Naive thymus-derived CD4-positive, alpha-beta T cell (primary cell): Measurements from ENCODE around the gene ESM1. TPM values are rescaled to one million over a fixed set of nuclear protein-coding genes. Genes with fewer than 3 reads are reported as not detected.
"Not testable (repeated sequence)": the region's sequence is repeated elsewhere in the genome, so short reads cannot be mapped to it uniquely, and the experiment has no call there.

ENCODE experiments used
- ATAC-seq: fragments of 150-1000 bp; cut with Tn5 transposase; 2 replicates; pipeline ENCODE4 v1.10.0; 2021; ENCODE audit warnings: mild to moderate bottlenecking, moderate library complexity
- CTCF ChIA-PET: fragments of 350-600 bp; sonication (Branson Sonifier 250); formaldehyde crosslinking; loops from one replicate; lab custom pipeline; 2021; ENCODE audit warnings: antibody characterized with exemption; lab: Charles Lee
- POLR2A ChIA-PET: fragments of 350-600 bp; sonication (Branson Sonifier 250); formaldehyde crosslinking; loops from one replicate; lab custom pipeline; 2021; ENCODE audit warnings: antibody characterized with exemption, inconsistent platforms; lab: Charles Lee
- DNase-seq, 9 donors: peaks; one replicate each; pipeline versions ENCODE4 v3.0.0 to v3.0.0-alpha.2; 2020 to 2022; ENCODE audit warnings: mixed read lengths in 1 of 9
- H3K27ac ChIP-seq: one replicate; pipeline ENCODE4 v1.7.0; 2013; ENCODE audit warnings: mild to moderate bottlenecking, low read depth, low read length, moderate library complexity
- H3K27me3 ChIP-seq, 2 donors: one replicate each; pipeline ENCODE4 v1.7.0; 2013; ENCODE audit warnings: low read length in 2 of 2, mild to moderate bottlenecking in 2 of 2, moderate library complexity in 2 of 2; ENCODE audit not compliant: control insufficient read depth in 2 of 2, insufficient read depth in 2 of 2
- H3K36me3 ChIP-seq, 3 experiments: 1 replicate in 2 of 3; 2 replicates in 1 of 3; pipeline ENCODE4 v1.7.0; 2013; ENCODE audit warnings: low read length in 3 of 3, mild to moderate bottlenecking in 3 of 3, moderate library complexity in 1 of 3; ENCODE audit not compliant: insufficient read depth in 3 of 3, control insufficient read depth in 2 of 3
- H3K4me1 ChIP-seq, 2 donors: one replicate each; pipeline ENCODE4 v1.7.0; 2013; ENCODE audit warnings: low read length in 2 of 2, mild to moderate bottlenecking in 2 of 2, moderate library complexity in 1 of 2; ENCODE audit not compliant: control insufficient read depth in 2 of 2, insufficient read depth in 2 of 2
- H3K4me3 ChIP-seq: 2 replicates; pipeline ENCODE4 v1.7.0; 2013; ENCODE audit warnings: mild to moderate bottlenecking, low read length
- H3K9me3 ChIP-seq, 3 experiments: 1 replicate in 2 of 3; 2 replicates in 1 of 3; pipeline ENCODE4 v1.7.0; 2013; ENCODE audit warnings: low read length in 3 of 3; ENCODE audit not compliant: control insufficient read depth in 2 of 3
- H3K27ac Mint-ChIP-seq, 9 donors: one replicate each; pipeline ENCODE4 v1.8.0; 2020 to 2022; ENCODE audit warnings: mixed read lengths in 9 of 9, mild to moderate bottlenecking in 8 of 9, moderate library complexity in 5 of 9, inconsistent platforms in 2 of 9
- H3K27me3 Mint-ChIP-seq, 5 donors: one replicate each; pipeline ENCODE4 v1.8.0; 2021 to 2022; ENCODE audit warnings: mixed read lengths in 5 of 5, mild to moderate bottlenecking in 1 of 5
- H3K36me3 Mint-ChIP-seq, 5 donors: one replicate each; pipeline ENCODE4 v1.8.0; 2020 to 2022; ENCODE audit warnings: mixed read lengths in 5 of 5, mild to moderate bottlenecking in 3 of 5, inconsistent platforms in 1 of 5
- H3K4me1 Mint-ChIP-seq, 7 donors: one replicate each; pipeline ENCODE4 v1.8.0; 2020 to 2022; ENCODE audit warnings: mixed read lengths in 7 of 7, mild to moderate bottlenecking in 3 of 7, inconsistent platforms in 1 of 7
- H3K4me3 Mint-ChIP-seq, 10 donors: one replicate each; pipeline ENCODE4 v1.8.0; 2020 to 2022; ENCODE audit warnings: mild to moderate bottlenecking in 10 of 10, mixed read lengths in 10 of 10, moderate library complexity in 6 of 10, inconsistent platforms in 2 of 10
- H3K9me3 Mint-ChIP-seq, 11 donors: one replicate each; pipeline ENCODE4 v1.8.0; 2020 to 2022; ENCODE audit warnings: mixed read lengths in 11 of 11, mild to moderate bottlenecking in 4 of 11, inconsistent platforms in 1 of 11, moderate library complexity in 1 of 11
- intact Hi-C, 2 donors: fragments of 100-400 bp; cut with micrococcal nuclease; formaldehyde crosslinking; loops; one replicate each; pipeline ENCODE4 v1.15.1; 2023
- polyA plus RNA-seq, 2 donors: library from polyadenylated mRNA; unstranded; fragments of 300-500 nt; fragmentation: Illumina TruSeq; gene quantifications; one replicate each; pipeline ENCODE4 v1.2.3, GENCODE V29; 2021
- total RNA-seq, 6 experiments: library from RNA in 5 of 6; stranded (reverse) in 5 of 6; gene quantifications; 1 replicate in 5 of 6; 2 replicates in 1 of 6; pipeline ENCODE4 v1.2.3 and lab custom pipeline; 2021 to 2026

ESM1 gene
- total and polyA plus RNA-seq, 7 experiments from 2014 or later: 0.39 to 1.2 TPM; not detected in 5

GRCh38 chr5:55027595-55027994, 42.2 kb upstream of the ESM1 start:
- Mint-ChIP-seq H3K27ac (peak overlapping the region in 8 of 9 donors; percentile 25 to 92 (median 76)), H3K36me3 (peaks cover 0 to 67% (median 0%) of the 10 kb centered on the region in 5 donors), H3K9me3 (peaks cover 0 to 36% (median 0%) of the 10 kb centered on the region in 11 donors), H3K4me1 (peaks cover 37 to 89% (median 82%) of the 10 kb centered on the region in 7 donors), H3K27me3 (no peaks in the 10 kb centered on the region), H3K4me3 (peak overlapping the region; percentile 60 to 84 (median 68))
- H3K27ac ChIP-seq: no peak overlapping the region
- H3K27me3 ChIP-seq: no peaks in the 10 kb centered on the region
- peaks cover 38 to 47% of the 10 kb centered on the region in 2 donors for H3K4me1 ChIP-seq
- H3K4me3 ChIP-seq: peak overlapping the region; percentile 44
- POLR2A ChIA-PET: interaction anchor here (0.6 to 2.7 kb wide), 4 partner anchors 10 to 69 kb away, joined by 3 to 17 read pairs (median 4); no protein-coding TSS in a partner anchor
- H3K9me3 ChIP-seq: no peaks in the 10 kb centered on the region
- CTCF ChIA-PET: interaction anchor here (1.7 kb wide), 1 partner anchor 83 kb away, joined by 5 read pairs; no protein-coding TSS in a partner anchor
- ATAC-seq: peak; percentile 82
- peak in 7 of 9 donors; percentile 10 to 51 (median 36) for DNase-seq
- peaks cover 0 to 10% (median 0%) of the 10 kb centered on the region in 3 experiments for H3K36me3 ChIP-seq
- intact Hi-C loops: loop anchor here (1.0 to 5.0 kb wide), 6 partner anchors 10 to 74 kb away; no protein-coding TSS in a partner anchor

DNA sequence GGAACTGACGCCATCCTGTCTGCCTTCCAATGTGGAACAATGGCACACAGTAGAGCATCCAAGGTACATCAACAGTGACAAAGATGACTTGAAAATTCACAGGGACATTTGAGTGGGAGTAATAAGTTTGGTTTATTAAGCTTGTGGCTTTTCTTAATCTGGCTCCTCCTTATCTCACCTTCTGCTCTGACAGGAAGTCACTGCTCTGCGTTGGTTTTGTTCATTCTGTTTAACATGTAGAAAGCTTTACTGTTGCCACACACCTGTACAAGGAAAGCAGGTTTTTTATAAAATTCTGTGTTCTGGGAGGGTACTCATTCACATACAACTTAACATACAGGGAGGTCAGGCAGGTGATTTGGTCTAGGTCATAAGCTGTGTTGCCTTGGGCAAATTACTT, 37.1 kb upstream of the ESM1 start:
- H3K27me3 ChIP-seq: no peaks in the 10 kb centered on the region
- intact Hi-C loops: loop anchor here in 1 of 2 donors (2.0 kb wide), 1 partner anchor 40 kb away; no protein-coding TSS in a partner anchor
- Mint-ChIP-seq H3K36me3 (peaks cover 0 to 54% (median 0%) of the 10 kb centered on the region in 5 donors), H3K9me3 (peaks cover 0 to 21% (median 0%) of the 10 kb centered on the region in 11 donors), H3K4me1 (peaks cover 28 to 62% (median 60%) of the 10 kb centered on the region in 7 donors), H3K4me3 (peak overlapping the region in 9 of 10 donors; percentile 4 to 66 (median 41)), H3K27ac (peak overlapping the region in 7 of 9 donors; percentile 9 to 61 (median 31)), H3K27me3 (no peaks in the 10 kb centered on the region)
- ChIA-PET CTCF (interaction anchor here (1.6 to 1.8 kb wide), 2 partner anchors 39 to 78 kb away, joined by 3 to 4 read pairs; no protein-coding TSS in a partner anchor), POLR2A (interaction anchor here (1.4 to 3.0 kb wide), 5 partner anchors 8 to 74 kb away, joined by 4 to 12 read pairs (median 5); no protein-coding TSS in a partner anchor)
- DNase-seq: peak in 5 of 9 donors; percentile 22 to 33 (median 33)
- no peaks in the 10 kb centered on the region for H3K9me3 ChIP-seq
- H3K27ac ChIP-seq: no peak overlapping the region
- no peaks in the 10 kb centered on the region for H3K36me3 ChIP-seq
- H3K4me3 ChIP-seq: peak overlapping the region; percentile 21
- H3K4me1 ChIP-seq: peaks cover 33 to 38% of the 10 kb centered on the region in 2 donors
- peak; percentile 49 for ATAC-seq

- no peak for ATAC-seq
- intact Hi-C loops: loop anchor here in 1 of 2 donors (2.0 kb wide), 1 partner anchor 39 kb away; no protein-coding TSS in a partner anchor
Observed at GRCh38 chr5:55021821-55022220, 36.4 kb upstream of the ESM1 start.

DNA sequence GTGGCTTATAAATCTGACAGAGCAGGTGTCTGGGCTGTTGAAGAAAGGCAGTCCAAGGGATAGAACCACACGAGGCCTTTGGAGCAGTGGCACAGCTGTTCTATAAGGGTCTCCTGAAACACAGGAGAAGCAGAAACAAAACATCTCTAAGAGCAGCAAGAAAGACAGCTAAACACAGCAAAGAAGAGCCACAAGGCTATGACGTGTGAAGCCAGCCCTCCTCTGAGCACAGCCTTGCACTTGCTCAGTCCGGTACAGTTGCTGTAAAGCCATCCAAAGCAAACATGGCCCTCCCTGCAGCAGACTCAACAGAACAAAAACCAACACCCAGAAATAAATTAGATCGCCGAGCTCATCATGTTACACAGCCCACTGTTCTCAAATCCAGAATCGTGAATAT, 36.0 kb upstream of the ESM1 start:
- H3K4me3 ChIP-seq: no peak overlapping the region
- peaks cover 23 to 31% of the 10 kb centered on the region in 2 donors for H3K4me1 ChIP-seq
- no peaks in the 10 kb centered on the region for H3K36me3 ChIP-seq
- intact Hi-C loops: no loop called here
- ChIA-PET POLR2A (interaction anchor here (1.1 to 3.0 kb wide), 8 partner anchors 9 to 81 kb away, joined by 3 to 12 read pairs (median 5); partner anchors contain the start of gene GZMA), CTCF (interaction anchor here (1.6 to 1.8 kb wide), 2 partner anchors 40 to 77 kb away, joined by 3 to 4 read pairs; no protein-coding TSS in a partner anchor)
- Mint-ChIP-seq H3K36me3 (peaks cover 0 to 51% (median 0%) of the 10 kb centered on the region in 5 donors), H3K4me3 (peak overlapping the region in 2 of 10 donors; percentile 19 to 30), H3K27me3 (no peaks in the 10 kb centered on the region), H3K27ac (peak overlapping the region in 1 of 9 donors; percentile 31), H3K9me3 (peaks cover 0 to 18% (median 1%) of the 10 kb centered on the region in 11 donors), H3K4me1 (peaks cover 18 to 51% (median 49%) of the 10 kb centered on the region in 7 donors)
- no peak overlapping the region for H3K27ac ChIP-seq
- no peaks in the 10 kb centered on the region for H3K9me3 ChIP-seq
- no peaks in the 10 kb centered on the region for H3K27me3 ChIP-seq
- no peak for DNase-seq
- no peak for ATAC-seq

More at GRCh38 chr5:55021821-55022220, 36.4 kb upstream of the ESM1 start:
- H3K4me3 Mint-ChIP-seq: peak overlapping the region in 2 of 10 donors; percentile 19 to 47
- Histone ChIP-seq H3K27ac (no peak overlapping the region), H3K4me3 (peak overlapping the region; percentile 21), H3K36me3 (no peaks in the 10 kb centered on the region), H3K9me3 (no peaks in the 10 kb centered on the region), H3K4me1 (peaks cover 26 to 32% of the 10 kb centered on the region in 2 donors), H3K27me3 (no peaks in the 10 kb centered on the region)
- peaks cover 0 to 52% (median 0%) of the 10 kb centered on the region in 5 donors for H3K36me3 Mint-ChIP-seq
- H3K4me1 Mint-ChIP-seq: peaks cover 21 to 55% (median 54%) of the 10 kb centered on the region in 7 donors
- H3K9me3 Mint-ChIP-seq: peaks cover 0 to 19% (median 0%) of the 10 kb centered on the region in 11 donors
- DNase-seq: no peak
- ChIA-PET POLR2A (interaction anchor here (1.1 to 3.0 kb wide), 7 partner anchors 9 to 80 kb away, joined by 3 to 12 read pairs (median 5); partner anchors contain the start of gene GZMA), CTCF (interaction anchor here (1.6 to 1.8 kb wide), 2 partner anchors 40 to 77 kb away, joined by 3 to 4 read pairs; no protein-coding TSS in a partner anchor)
- H3K27me3 Mint-ChIP-seq: no peaks in the 10 kb centered on the region
- peak overlapping the region in 3 of 9 donors; percentile 9 to 31 (median 22) for H3K27ac Mint-ChIP-seq

DNA sequence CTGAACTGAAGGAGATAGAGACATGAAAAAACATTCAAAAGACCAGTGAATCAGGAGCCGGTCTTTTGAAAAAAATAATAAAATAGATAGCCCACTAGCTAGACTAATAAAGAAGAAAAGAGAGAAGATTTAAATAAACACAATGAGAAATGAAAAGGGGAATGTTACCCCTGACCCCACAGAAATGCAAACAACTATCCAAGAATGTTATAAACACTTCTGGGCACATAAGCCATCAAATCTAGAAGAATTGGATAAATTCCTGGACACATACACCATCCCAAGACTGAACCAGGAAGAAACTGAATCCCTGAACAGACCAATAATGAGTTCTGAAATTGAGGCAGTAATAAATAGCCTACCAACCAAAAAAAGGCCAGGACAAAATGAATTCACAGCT, 24.8 kb upstream of the ESM1 start:
- CTCF ChIA-PET: not testable (repeated sequence)

GRCh38 chr5:55004729-55005128, 19.3 kb upstream of the ESM1 start:
- H3K4me3 Mint-ChIP-seq: no peak overlapping the region
- POLR2A ChIA-PET: no interaction called here
- CTCF ChIA-PET: no interaction called here
- Histone ChIP-seq H3K27ac (no peak overlapping the region), H3K4me1 (peaks cover 0 to 8% of the 10 kb centered on the region in 2 donors), H3K4me3 (no peak overlapping the region), H3K36me3 (no peaks in the 10 kb centered on the region), H3K9me3 (no peaks in the 10 kb centered on the region), H3K27me3 (no peaks in the 10 kb centered on the region)
- no peak overlapping the region for H3K27ac Mint-ChIP-seq
- peaks cover 0 to 42% (median 0%) of the 10 kb centered on the region in 11 donors for H3K9me3 Mint-ChIP-seq
- H3K4me1 Mint-ChIP-seq: peaks cover 21 to 52% (median 36%) of the 10 kb centered on the region in 7 donors
- H3K27me3 Mint-ChIP-seq: peaks cover 0 to 17% (median 0%) of the 10 kb centered on the region in 5 donors
- ATAC-seq: no peak
- intact Hi-C loops: loop anchor here in 1 of 2 donors (2.0 kb wide), 1 partner anchor 22 kb away; no protein-coding TSS in a partner anchor
- peaks cover 0 to 60% (median 1%) of the 10 kb centered on the region in 5 donors for H3K36me3 Mint-ChIP-seq
- no peak for DNase-seq

More for the DNA sequence above, 24.8 kb upstream of the ESM1 start:
- H3K27me3 ChIP-seq, H3K9me3 ChIP-seq, intact Hi-C loops, H3K36me3 ChIP-seq, ATAC-seq, H3K4me1 ChIP-seq, DNase-seq, H3K4me3 ChIP-seq, H3K27ac ChIP-seq: not testable (repeated sequence)
- Mint-ChIP-seq H3K4me3 (peak overlapping the region in 1 of 10 donors; percentile 14), H3K4me1 (peaks cover 4 to 35% (median 12%) of the 10 kb centered on the region in 7 donors), H3K27ac (peak overlapping the region in 1 of 9 donors; percentile 16), H3K27me3 (peaks cover 0 to 20% (median 0%) of the 10 kb centered on the region in 5 donors), H3K36me3 (peaks cover 0 to 69% (median 5%) of the 10 kb centered on the region in 5 donors), H3K9me3 (peaks cover 0 to 54% (median 19%) of the 10 kb centered on the region in 11 donors)
- POLR2A ChIA-PET: interaction anchor here (0.7 kb wide), 1 partner anchor 14 kb away, joined by 4 read pairs; no protein-coding TSS in a partner anchor
